Activated CD4-positive, alpha-beta T cell treated with anti-CD3 and anti-CD28 coated beads for 36 hours (primary cell): Measurements from ENCODE around the gene ABCA2. TPM values are rescaled to one million over a fixed set of nuclear protein-coding genes. Genes with fewer than 3 reads are reported as not detected.
A peak's percentile ranks its signal among the peaks of the same experiment; 100 is the strongest.

Source experiments
- ATAC-seq: fragments of 200-7000 bp; cut with Tn5 transposase; one replicate; pipeline ENCODE4 v1.10.0; 2021; ENCODE audit warnings: mild to moderate bottlenecking, moderate library complexity
- CTCF ChIA-PET: fragments of 350-600 bp; sonication (Branson Sonifier 250); formaldehyde crosslinking; loops from one replicate; lab custom pipeline; 2021; ENCODE audit warnings: antibody characterized with exemption; lab: Charles Lee
- POLR2A ChIA-PET: fragments of 350-600 bp; sonication (Branson Sonifier 250); formaldehyde crosslinking; loops from one replicate; lab custom pipeline; 2021; ENCODE audit warnings: antibody characterized with exemption, inconsistent platforms; lab: Charles Lee
- DNase-seq: peaks from one replicate; pipeline ENCODE4 v3.0.0-alpha.2; 2020
- H3K27ac Mint-ChIP-seq: one replicate; pipeline ENCODE4 v1.8.0; 2021; ENCODE audit warnings: mixed read lengths
- H3K27me3 Mint-ChIP-seq: one replicate; pipeline ENCODE4 v1.8.0; 2021; ENCODE audit warnings: mixed read lengths
- H3K36me3 Mint-ChIP-seq: one replicate; pipeline ENCODE4 v1.8.0; 2021; ENCODE audit warnings: low read depth, mixed read lengths
- H3K4me1 Mint-ChIP-seq: one replicate; pipeline ENCODE4 v1.8.0; 2021; ENCODE audit warnings: mixed read lengths
- H3K4me3 Mint-ChIP-seq: one replicate; pipeline ENCODE4 v1.8.0; 2021; ENCODE audit warnings: mild to moderate bottlenecking, moderate library complexity, mixed read lengths
- H3K9me3 Mint-ChIP-seq: one replicate; pipeline ENCODE4 v1.8.0; 2021; ENCODE audit warnings: low read depth, mixed read lengths
- intact Hi-C, 2 experiments: fragments of 100-400 bp; cut with DNase I in 1 of 2; cut with micrococcal nuclease in 1 of 2; formaldehyde crosslinking; loops; one replicate each; pipeline versions ENCODE4 v1.14.2 to v1.15.1; 2022 to 2024; cut with DNase I, micrococcal nuclease
- total RNA-seq, 2 experiments: library from RNA; stranded (reverse); gene quantifications; one replicate each; pipeline ENCODE4 v1.2.3, GENCODE V29; 2021

The ABCA2 gene
- total RNA-seq, 2 experiments from 2014 or later: 20.4 to 23.7 TPM

DNA sequence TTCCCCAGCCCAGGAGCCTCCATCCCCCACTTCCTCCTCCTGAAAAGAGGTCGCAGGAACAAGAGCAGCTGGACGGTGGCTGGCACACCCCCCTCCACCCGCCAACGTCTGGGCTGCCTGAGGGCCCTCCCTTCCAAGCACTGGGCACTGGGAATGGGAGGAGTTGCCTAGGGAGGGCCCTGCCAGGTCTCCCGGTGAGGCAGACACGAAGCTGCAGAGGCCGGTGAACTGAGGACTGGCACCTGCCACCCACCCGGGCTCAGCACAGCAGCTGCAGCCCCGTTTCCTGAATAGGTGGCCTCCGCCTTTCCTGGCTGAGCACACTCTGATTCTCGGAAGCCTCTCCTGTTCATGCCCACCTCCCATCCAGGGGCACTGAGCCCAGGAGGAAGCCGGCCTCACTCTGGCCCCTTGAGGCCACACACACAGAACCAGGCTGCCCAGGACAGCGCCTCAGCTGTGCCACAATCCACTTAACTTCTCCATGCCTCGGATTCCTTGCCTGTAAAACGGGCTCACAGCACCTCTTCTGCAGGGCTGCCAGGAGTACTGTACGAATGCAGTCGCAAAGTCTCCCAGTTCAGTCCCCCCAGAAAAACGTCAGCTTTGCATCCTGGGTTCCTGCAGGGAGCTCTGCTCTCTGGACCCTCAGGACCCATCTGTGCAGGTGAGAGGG is 16.6 kb upstream of the ABCA2 start:
- intact Hi-C loops: loop anchor here (5.0 to 10.0 kb wide), 3 partner anchors 180 to 197 kb away; partner anchors contain the start of genes CYSRT1 (in 1 of the 2), PHPT1 (in 1 of the 2), RNF208 (in 1 of the 2) and RNF224 (in 1 of the 2)
- CTCF ChIA-PET: interaction anchor here (0.6 to 1.5 kb wide), 8 partner anchors 9 to 79 kb away, joined by 3 to 6 read pairs (median 4); no protein-coding TSS in a partner anchor
- Mint-ChIP-seq H3K4me1 (peaks cover 9% of the 10 kb centered on the region), H3K27me3 (peaks cover 28% of the 10 kb centered on the region), H3K27ac (no peak overlapping the region), H3K9me3 (no peaks in the 10 kb centered on the region), H3K36me3 (no peaks in the 10 kb centered on the region), H3K4me3 (peak overlapping the region; percentile 61)
- ATAC-seq (no peak), DNase-seq (no peak)
- POLR2A ChIA-PET: interaction anchor here (1.0 to 1.3 kb wide), 2 partner anchors 10 to 61 kb away, joined by 3 read pairs; no protein-coding TSS in a partner anchor

DNA sequence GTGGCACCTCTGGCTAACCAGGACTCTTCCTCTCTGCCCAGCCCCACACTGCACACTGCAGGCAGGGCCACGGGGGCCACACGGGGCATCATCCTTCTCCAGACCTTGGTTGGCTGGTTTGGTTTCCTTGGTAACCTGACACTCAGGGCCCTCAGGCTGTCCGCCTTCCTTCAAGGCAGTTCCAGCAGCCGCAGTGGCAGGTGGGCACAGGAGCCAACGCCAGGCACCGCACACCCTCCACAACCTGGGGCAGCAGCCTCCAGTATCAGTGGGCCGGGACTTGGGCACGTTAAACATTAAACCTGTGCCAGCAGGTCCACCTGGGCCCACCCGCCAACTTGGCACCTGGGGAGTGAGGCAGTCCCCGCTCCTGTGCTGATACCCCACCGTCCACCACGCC is 16.0 kb upstream of the ABCA2 start:
- ATAC-seq: no peak

DNA sequence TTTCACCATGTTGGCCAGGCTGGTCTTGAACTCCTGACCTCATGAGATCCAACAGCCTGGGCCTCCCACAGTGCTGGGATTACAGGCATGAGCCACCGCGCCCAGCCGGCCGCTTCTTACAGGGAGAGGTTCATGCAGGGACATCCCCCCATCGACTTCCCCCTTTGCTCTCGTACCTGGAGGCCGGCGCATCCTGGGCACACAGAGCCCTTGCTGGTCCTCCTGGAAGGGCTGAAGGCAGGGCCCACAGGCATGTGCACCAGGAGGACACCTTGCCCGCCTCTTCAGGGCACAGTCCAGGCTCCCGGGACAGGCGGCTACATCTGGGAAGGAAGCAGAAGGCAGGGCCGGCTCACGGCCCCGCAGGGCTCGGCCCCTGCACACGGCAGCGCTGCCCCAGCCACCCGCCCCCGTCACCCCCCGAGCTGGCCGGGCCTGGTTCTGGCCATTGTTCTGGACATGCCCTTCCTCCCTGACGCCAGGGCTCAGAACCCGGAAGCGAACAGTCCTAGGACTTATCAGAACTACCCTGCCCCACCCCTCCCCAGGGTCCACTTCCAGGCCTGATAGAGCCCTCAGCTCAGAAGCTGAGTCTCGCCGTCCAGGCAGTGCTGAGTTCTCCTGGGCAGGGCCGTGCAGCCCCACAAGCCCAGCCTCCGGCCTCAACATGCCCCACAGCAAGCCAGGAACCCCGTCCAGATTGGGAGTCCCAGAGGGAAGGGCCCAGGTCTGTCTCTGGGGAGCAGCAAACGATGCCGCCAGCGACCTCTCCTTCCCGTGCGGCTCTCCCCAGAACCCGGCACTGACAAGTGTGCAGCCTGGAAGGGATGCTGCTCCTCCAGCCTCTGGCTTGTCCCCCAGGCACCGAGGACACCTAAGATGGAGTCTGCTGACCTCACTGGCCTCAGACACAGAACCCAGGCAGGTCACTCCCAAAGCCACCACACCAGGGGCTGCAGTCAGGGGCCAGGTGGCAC is 15.0 kb upstream of the ABCA2 start:
- Mint-ChIP-seq H3K36me3 (no peaks in the 10 kb centered on the region), H3K27ac (no peak overlapping the region), H3K4me3 (no peak overlapping the region), H3K9me3 (no peaks in the 10 kb centered on the region), H3K4me1 (peaks cover 6% of the 10 kb centered on the region), H3K27me3 (peaks cover 25% of the 10 kb centered on the region)
- ChIA-PET POLR2A (no interaction called here), CTCF (no interaction called here)
- DNase-seq: no peak
- no peak for ATAC-seq
- intact Hi-C loops: loop anchor here in 1 of 2 experiments (10.0 kb wide), 1 partner anchor 182 kb away; the partner anchor contains the start of genes CYSRT1, RNF208 and RNF224

More for the DNA sequence above, 16.0 kb upstream of the ABCA2 start:
- Mint-ChIP-seq H3K9me3 (no peaks in the 10 kb centered on the region), H3K36me3 (no peaks in the 10 kb centered on the region), H3K4me1 (peaks cover 6% of the 10 kb centered on the region), H3K4me3 (no peak overlapping the region), H3K27me3 (peaks cover 25% of the 10 kb centered on the region), H3K27ac (no peak overlapping the region)
- CTCF ChIA-PET: interaction anchor here (1.0 to 1.5 kb wide), 4 partner anchors 9 to 20 kb away, joined by 3 to 6 read pairs (median 4); no protein-coding TSS in a partner anchor
- DNase-seq: no peak
- intact Hi-C loops: loop anchor here in 1 of 2 experiments (10.0 kb wide), 1 partner anchor 181 kb away; the partner anchor contains the start of genes CYSRT1, RNF208 and RNF224
- POLR2A ChIA-PET: interaction anchor here (1.3 kb wide), 1 partner anchor 9 kb away, joined by 3 read pairs; no protein-coding TSS in a partner anchor

DNA sequence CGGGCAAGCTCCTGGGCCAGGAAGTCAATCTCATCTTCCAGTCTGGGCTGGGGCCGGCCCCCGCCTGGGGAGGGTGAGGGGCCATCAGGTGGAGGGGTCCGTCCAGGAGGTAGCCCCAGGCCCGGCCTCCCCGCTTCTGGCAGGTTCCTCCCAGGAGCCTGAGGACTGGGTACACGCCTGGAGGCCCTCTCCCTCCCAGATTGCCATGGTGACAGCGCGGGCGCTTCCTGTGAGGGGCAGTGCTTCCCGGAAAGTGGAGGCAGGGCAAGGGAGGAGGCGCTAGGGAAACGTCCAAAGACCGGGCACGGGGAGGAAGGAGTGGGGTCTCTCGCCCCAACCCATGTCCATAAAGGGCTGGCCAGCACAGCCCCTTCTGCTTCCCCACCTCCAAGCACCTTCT is 13.1 kb upstream of the ABCA2 start:
- no peak for ATAC-seq
- no peaks in the 10 kb centered on the region for H3K9me3 Mint-ChIP-seq
- no peaks in the 10 kb centered on the region for H3K36me3 Mint-ChIP-seq
- H3K4me3 Mint-ChIP-seq: no peak overlapping the region
- intact Hi-C loops: loop anchor here in 1 of 2 experiments (10.0 kb wide), 1 partner anchor 184 kb away; the partner anchor contains the start of genes CYSRT1, RNF208 and RNF224
- H3K4me1 Mint-ChIP-seq: peaks cover 6% of the 10 kb centered on the region
- H3K27me3 Mint-ChIP-seq: peaks cover 14% of the 10 kb centered on the region
- no peak overlapping the region for H3K27ac Mint-ChIP-seq
- DNase-seq: no peak
- POLR2A ChIA-PET: no interaction called here
- CTCF ChIA-PET: no interaction called here

DNA sequence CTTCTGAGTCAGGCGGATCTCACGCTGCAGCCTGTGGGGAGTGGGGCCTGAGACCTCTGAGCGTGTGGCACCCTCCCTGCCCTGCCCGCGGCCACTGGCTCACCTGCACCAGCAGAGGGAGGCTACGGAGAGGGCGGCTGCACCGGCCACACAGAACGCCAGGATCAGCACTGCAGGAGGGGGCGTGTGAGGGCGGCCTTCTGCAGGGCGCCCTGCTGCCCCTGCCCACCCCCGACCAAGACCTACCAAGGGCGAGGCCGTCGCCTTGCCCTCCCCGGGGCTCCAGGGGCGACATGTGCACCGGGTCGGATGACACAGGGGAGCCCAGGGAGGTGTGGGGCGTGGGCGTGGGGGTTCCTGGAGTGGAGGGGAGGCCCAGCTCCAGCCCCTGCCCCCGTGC is 12.5 kb upstream of the ABCA2 start:
- H3K4me1 Mint-ChIP-seq: peaks cover 6% of the 10 kb centered on the region
- H3K4me3 Mint-ChIP-seq: no peak overlapping the region
- no peaks in the 10 kb centered on the region for H3K36me3 Mint-ChIP-seq
- ChIA-PET CTCF (no interaction called here), POLR2A (no interaction called here)
- no peak overlapping the region for H3K27ac Mint-ChIP-seq
- peaks cover 14% of the 10 kb centered on the region for H3K27me3 Mint-ChIP-seq
- ATAC-seq (no peak), DNase-seq (no peak)
- intact Hi-C loops: loop anchor here in 1 of 2 experiments (10.0 kb wide), 1 partner anchor 184 kb away; the partner anchor contains the start of genes CYSRT1, RNF208 and RNF224
- H3K9me3 Mint-ChIP-seq: no peaks in the 10 kb centered on the region

DNA sequence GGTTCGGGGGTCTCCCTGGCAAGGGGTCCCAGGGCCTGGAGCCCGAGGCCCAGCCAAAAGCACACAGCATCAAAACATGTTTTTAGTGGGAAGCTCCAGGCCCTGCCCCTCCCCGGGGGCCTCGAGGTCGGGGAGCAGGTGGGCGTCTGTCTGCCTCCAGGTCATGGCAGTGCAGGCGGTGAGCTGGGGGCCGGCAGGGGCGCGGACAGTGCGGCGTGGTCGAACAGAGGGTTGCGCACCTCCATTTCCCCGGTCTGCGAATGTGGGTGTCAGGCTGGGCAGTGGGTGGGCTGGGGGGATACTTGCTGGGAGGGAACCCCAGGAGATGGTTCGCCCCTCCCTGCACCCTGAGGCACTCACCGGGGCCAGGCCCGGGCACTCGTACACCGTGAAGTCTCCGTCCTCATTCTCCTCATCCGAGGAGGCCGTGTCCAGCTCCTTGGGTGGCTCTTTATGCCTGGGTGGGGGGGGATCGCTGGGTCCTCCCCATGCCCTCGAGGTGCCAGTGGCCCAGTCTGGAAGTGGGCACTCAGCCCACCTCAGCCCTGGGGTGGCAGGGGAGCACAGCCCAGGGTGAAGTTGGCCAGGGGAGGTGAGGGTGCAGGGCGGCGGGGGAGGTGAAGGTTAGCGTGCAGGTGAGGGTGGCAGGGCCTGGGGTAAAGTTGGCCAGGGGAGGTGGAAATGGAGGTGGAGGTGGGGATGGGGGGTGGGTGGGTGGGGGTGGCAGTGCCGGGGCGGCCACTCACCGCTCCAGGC is 11.8 kb upstream of the ABCA2 start:
- intact Hi-C loops: loop anchor here in 1 of 2 experiments (10.0 kb wide), 2 partner anchors 185 to 195 kb away; partner anchors contain the start of genes AJM1, CYSRT1, PHPT1 and RNF208
- ChIA-PET POLR2A (no interaction called here), CTCF (interaction anchor here (3.2 kb wide), 1 partner anchor 10 kb away, joined by 12 read pairs; no protein-coding TSS in a partner anchor)
- DNase-seq: no peak
- Mint-ChIP-seq H3K27me3 (peaks cover 10% of the 10 kb centered on the region), H3K36me3 (no peaks in the 10 kb centered on the region), H3K4me1 (peaks cover 9% of the 10 kb centered on the region), H3K4me3 (no peak overlapping the region), H3K9me3 (no peaks in the 10 kb centered on the region), H3K27ac (no peak overlapping the region)
- ATAC-seq: no peak

DNA sequence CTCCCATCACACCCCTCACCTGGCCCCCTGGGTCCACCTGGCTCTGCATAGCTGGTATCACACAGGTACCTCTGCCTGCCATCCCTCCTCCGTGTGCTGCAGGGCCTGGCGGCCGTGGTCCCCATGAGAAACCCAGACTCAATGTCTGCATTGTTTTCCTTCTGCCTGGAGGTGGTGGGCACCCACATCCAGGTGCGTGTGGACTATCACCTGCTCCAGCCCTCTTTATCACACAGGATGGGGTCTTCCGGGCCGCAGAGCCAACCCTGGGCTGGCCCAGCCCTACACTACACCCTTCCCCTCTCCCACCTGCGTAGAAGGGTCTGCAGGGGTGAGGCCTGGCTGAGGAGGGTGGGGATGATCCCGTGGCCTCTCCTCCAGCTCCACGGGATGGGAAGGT is 10.9 kb upstream of the ABCA2 start:
- POLR2A ChIA-PET: no interaction called here
- DNase-seq (no peak), ATAC-seq (no peak)
- Mint-ChIP-seq H3K36me3 (no peaks in the 10 kb centered on the region), H3K4me3 (no peak overlapping the region), H3K27ac (no peak overlapping the region), H3K4me1 (peaks cover 10% of the 10 kb centered on the region), H3K27me3 (peaks cover 6% of the 10 kb centered on the region), H3K9me3 (no peaks in the 10 kb centered on the region)
- CTCF ChIA-PET: interaction anchor here (0.7 to 3.2 kb wide), 2 partner anchors 9 to 51 kb away, joined by 3 to 12 read pairs; no protein-coding TSS in a partner anchor
- intact Hi-C loops: loop anchor here in 1 of 2 experiments (10.0 kb wide), 1 partner anchor 194 kb away; the partner anchor contains the start of genes AJM1 and PHPT1

DNA sequence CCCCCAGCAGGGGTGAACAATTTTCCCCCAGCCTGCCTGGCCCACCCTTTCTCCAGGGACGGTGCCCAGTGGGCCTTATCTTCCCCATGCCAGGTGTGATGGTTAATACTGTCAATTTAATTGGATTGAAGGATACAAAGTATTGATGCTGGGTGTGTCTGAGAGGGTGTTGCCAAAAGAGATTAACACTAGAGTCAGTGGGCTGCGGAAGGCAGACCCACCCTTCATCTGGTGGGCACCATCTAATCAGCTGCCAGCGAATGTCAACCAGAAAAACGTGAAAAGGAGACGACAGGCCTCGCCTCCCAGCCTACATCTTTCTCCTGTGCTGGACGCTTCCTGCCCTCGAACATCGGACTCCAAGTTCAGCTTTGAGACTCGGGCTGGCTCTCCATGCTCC is 9.4 kb upstream of the ABCA2 start:
- no peaks in the 10 kb centered on the region for H3K27me3 Mint-ChIP-seq
- no peaks in the 10 kb centered on the region for H3K36me3 Mint-ChIP-seq
- H3K9me3 Mint-ChIP-seq: no peaks in the 10 kb centered on the region
- H3K27ac Mint-ChIP-seq: no peak overlapping the region
- DNase-seq (no peak), ATAC-seq (no peak)
- H3K4me1 Mint-ChIP-seq: peaks cover 19% of the 10 kb centered on the region
- intact Hi-C loops: loop anchor here in 1 of 2 experiments (10.0 kb wide), 1 partner anchor 193 kb away; the partner anchor contains the start of genes AJM1 and PHPT1
- ChIA-PET POLR2A (no interaction called here), CTCF (interaction anchor here (1.9 to 3.2 kb wide), 3 partner anchors 8 to 31 kb away, joined by 4 to 12 read pairs (median 6); no protein-coding TSS in a partner anchor)
- no peak overlapping the region for H3K4me3 Mint-ChIP-seq

DNA sequence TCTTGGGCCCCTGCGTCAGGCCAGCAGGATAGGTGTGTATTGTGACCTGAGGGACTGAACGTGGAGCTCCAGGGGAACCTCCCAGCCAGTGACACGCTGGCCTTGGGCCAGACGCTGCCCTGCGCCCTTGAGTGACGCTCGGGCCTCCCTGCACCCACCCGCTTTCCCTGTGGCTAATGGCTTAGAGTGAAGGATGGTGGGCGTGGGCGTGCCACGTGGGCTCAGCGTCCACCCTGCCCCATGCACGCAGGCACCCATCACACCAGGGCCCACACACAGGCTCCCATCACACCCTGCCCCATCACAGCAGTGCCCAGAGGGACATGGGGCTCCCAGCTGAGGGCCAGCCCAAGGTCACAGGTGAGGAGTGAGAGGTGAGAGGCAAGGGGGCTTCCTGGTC is 9.0 kb upstream of the ABCA2 start:
- intact Hi-C loops: loop anchor here in 1 of 2 experiments (10.0 kb wide), 1 partner anchor 192 kb away; the partner anchor contains the start of genes AJM1 and PHPT1
- Mint-ChIP-seq H3K27ac (no peak overlapping the region), H3K27me3 (no peaks in the 10 kb centered on the region), H3K36me3 (no peaks in the 10 kb centered on the region), H3K9me3 (no peaks in the 10 kb centered on the region), H3K4me3 (no peak overlapping the region), H3K4me1 (peaks cover 22% of the 10 kb centered on the region)
- CTCF ChIA-PET: interaction anchor here (1.9 to 3.2 kb wide), 3 partner anchors 7 to 31 kb away, joined by 4 to 12 read pairs (median 6); no protein-coding TSS in a partner anchor
- DNase-seq (no peak), ATAC-seq (no peak)
- POLR2A ChIA-PET: no interaction called here

DNA sequence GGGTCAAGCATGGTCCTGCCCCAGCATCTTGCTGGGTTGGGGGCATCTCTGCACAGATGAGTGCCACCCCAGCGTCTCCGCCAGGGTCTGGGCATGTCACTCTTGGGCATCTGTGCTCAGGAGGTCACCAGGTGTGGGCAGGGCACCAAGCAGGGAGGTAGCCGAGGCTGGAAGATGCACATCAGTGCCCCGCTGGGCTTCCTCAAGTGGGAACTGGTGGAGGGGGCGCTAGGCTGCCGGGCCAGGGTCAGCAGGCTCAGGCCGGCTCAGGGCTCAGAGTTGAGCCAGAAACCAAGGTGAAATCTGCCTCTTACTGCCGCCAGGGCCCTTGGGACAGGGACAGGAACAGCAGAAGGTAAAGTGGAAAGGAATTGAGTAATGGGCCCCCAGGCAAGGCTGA is 7.9 kb upstream of the ABCA2 start:
- no peak for DNase-seq
- H3K27ac Mint-ChIP-seq: no peak overlapping the region
- intact Hi-C loops: loop anchor here (1.0 to 10.0 kb wide), 6 partner anchors 87 to 249 kb away; partner anchors contain the start of genes AJM1 (in 1 of the 2), FBXW5 (in 1 of the 2), PHPT1 (in 1 of the 2) and TMEM141 (in 1 of the 2)

More for the DNA sequence above, 7.9 kb upstream of the ABCA2 start:
- ChIA-PET CTCF (interaction anchor here (0.5 to 2.3 kb wide), 21 partner anchors 9 to 348 kb away, joined by 3 to 32 read pairs (median 5); partner anchors contain the start of gene SAPCD2), POLR2A (no interaction called here)
- Mint-ChIP-seq H3K4me3 (no peak overlapping the region), H3K9me3 (no peaks in the 10 kb centered on the region), H3K4me1 (peaks cover 28% of the 10 kb centered on the region), H3K36me3 (no peaks in the 10 kb centered on the region), H3K27me3 (no peaks in the 10 kb centered on the region)
- ATAC-seq: no peak
